GM21360 (cell line): ENCODE data around the gene CD99L2.
"Not testable (repeated sequence)": the region's sequence is repeated elsewhere in the genome, so short reads cannot be mapped to it uniquely, and the experiment has no call there.

Experiments used
- ATAC-seq: cut with Tn5 transposase; IDR thresholded peaks from one replicate; pipeline ENCODE4 v1.9.1; 2021; ENCODE audit warnings: mild to moderate bottlenecking, moderate library complexity; ENCODE audit not compliant: unreplicated experiment

CD99L2 gene

GRCh38 chrX:150897421-150898320 is 797 bp downstream of the CD99L2 start:
- ATAC-seq: no peak

- no peak for ATAC-seq
These were observed 1.8 kb downstream of the CD99L2 start for GRCh38 chrX:150896632-150897031.

- ATAC-seq: no peak
These were observed 4.5 kb downstream of the CD99L2 start for GRCh38 chrX:150893936-150894335.

GRCh38 chrX:150889131-150889530 is 9.3 kb downstream of the CD99L2 start:
- ATAC-seq: no peak

- no peak for ATAC-seq
These were observed 10.5 kb downstream of the CD99L2 start for GRCh38 chrX:150887906-150888465.

GRCh38 chrX:150887268-150887667 is 11.2 kb downstream of the CD99L2 start:
- not testable (repeated sequence) for ATAC-seq

GRCh38 chrX:150886381-150886780 is 12.1 kb downstream of the CD99L2 start:
- ATAC-seq: no peak

- no peak for ATAC-seq
These were observed 17.7 kb downstream of the CD99L2 start for GRCh38 chrX:150880808-150881165.

GRCh38 chrX:150879855-150880807 is 18.3 kb downstream of the CD99L2 start:
- ATAC-seq: peak; percentile 72

- ATAC-seq: not testable (repeated sequence)
These were observed 22.8 kb downstream of the CD99L2 start for GRCh38 chrX:150875621-150876020.

GRCh38 chrX:150874448-150874847 is 24.0 kb downstream of the CD99L2 start:
- no peak for ATAC-seq

- peak; percentile 52 for ATAC-seq
These were observed 24.9 kb downstream of the CD99L2 start for GRCh38 chrX:150873616-150874015.

GRCh38 chrX:150872773-150873336 is 25.6 kb downstream of the CD99L2 start:
- no peak for ATAC-seq

- no peak for ATAC-seq
These were observed 27.1 kb downstream of the CD99L2 start for GRCh38 chrX:150871341-150871811.

GRCh38 chrX:150870487-150871340 is 27.8 kb downstream of the CD99L2 start:
- no peak for ATAC-seq

GRCh38 chrX:150870029-150870428 is 28.4 kb downstream of the CD99L2 start:
- ATAC-seq: no peak

- peak; percentile 69 for ATAC-seq
These were observed 29.0 kb downstream of the CD99L2 start for GRCh38 chrX:150869450-150869849.

GRCh38 chrX:150868625-150869024 is 29.8 kb downstream of the CD99L2 start:
- ATAC-seq: no peak

GRCh38 chrX:150864127-150864526 is 34.3 kb downstream of the CD99L2 start:
- ATAC-seq: no peak

GRCh38 chrX:150863191-150863590 is 35.3 kb downstream of the CD99L2 start:
- ATAC-seq: no peak
